Stimulated activated effector memory CD8-positive, alpha-beta T cell treated with anti-CD3 and anti-CD28 coated beads, Interleukin-12 subunit alpha, Interleukin-12 subunit beta, amount 100 ng/mL, for 72 hours (primary cell): ENCODE results near the gene SMIM21.
A peak's percentile ranks its signal among the peaks of the same experiment; 100 is the strongest.

ENCODE experiments used
- ATAC-seq: fragments of 150-1000 bp; cut with Tn5 transposase; 2 replicates; pipeline ENCODE4 v1.10.0; 2021
- DNase-seq, 2 donors: peaks; one replicate each; pipeline ENCODE4 v3.0.0; 2021 to 2022; ENCODE audit warnings: low spot score in 2 of 2
- H3K27ac Mint-ChIP-seq: one replicate; pipeline ENCODE4 v1.8.0; 2022; ENCODE audit warnings: mild to moderate bottlenecking, mixed read lengths
- H3K36me3 Mint-ChIP-seq: one replicate; pipeline ENCODE4 v1.8.0; 2022; ENCODE audit warnings: mild to moderate bottlenecking, mixed read lengths
- H3K4me1 Mint-ChIP-seq: one replicate; pipeline ENCODE4 v1.8.0; 2022; ENCODE audit warnings: mixed read lengths
- H3K4me3 Mint-ChIP-seq: one replicate; pipeline ENCODE4 v1.8.0; 2022; ENCODE audit warnings: mild to moderate bottlenecking, mixed read lengths
- H3K9me3 Mint-ChIP-seq: one replicate; pipeline ENCODE4 v1.8.0; 2022; ENCODE audit warnings: mixed read lengths

SMIM21 gene

GRCh38 chr18:75406491-75407445 lies 20.7 kb downstream of the SMIM21 start:
- ATAC-seq: no peak
- no peaks in the 10 kb centered on the region for H3K36me3 Mint-ChIP-seq
- no peak for DNase-seq
- peaks cover 12% of the 10 kb centered on the region for H3K4me1 Mint-ChIP-seq
- H3K9me3 Mint-ChIP-seq: no peaks in the 10 kb centered on the region
- H3K4me3 Mint-ChIP-seq: no peak overlapping the region
- H3K27ac Mint-ChIP-seq: no peak overlapping the region

GRCh38 chr18:75405351-75405750 lies 22.2 kb downstream of the SMIM21 start:
- Mint-ChIP-seq H3K27ac (no peak overlapping the region), H3K36me3 (no peaks in the 10 kb centered on the region), H3K9me3 (no peaks in the 10 kb centered on the region), H3K4me3 (no peak overlapping the region), H3K4me1 (peaks cover 12% of the 10 kb centered on the region)
- ATAC-seq (no peak), DNase-seq (no peak)

- Mint-ChIP-seq H3K4me1 (no peaks in the 10 kb centered on the region), H3K36me3 (no peaks in the 10 kb centered on the region), H3K27ac (no peak overlapping the region), H3K9me3 (no peaks in the 10 kb centered on the region), H3K4me3 (no peak overlapping the region)
- DNase-seq: no peak
- ATAC-seq: peak; percentile 24
These were observed 27.1 kb downstream of the SMIM21 start for GRCh38 chr18:75400366-75400765.

GRCh38 chr18:75395137-75395536 lies 32.4 kb downstream of the SMIM21 start:
- ATAC-seq (no peak), DNase-seq (no peak)
- H3K4me1 Mint-ChIP-seq: no peaks in the 10 kb centered on the region
- H3K4me3 Mint-ChIP-seq: no peak overlapping the region
- no peaks in the 10 kb centered on the region for H3K9me3 Mint-ChIP-seq
- no peaks in the 10 kb centered on the region for H3K36me3 Mint-ChIP-seq
- H3K27ac Mint-ChIP-seq: no peak overlapping the region

- Mint-ChIP-seq H3K4me3 (no peak overlapping the region), H3K4me1 (no peaks in the 10 kb centered on the region), H3K27ac (no peak overlapping the region), H3K36me3 (no peaks in the 10 kb centered on the region), H3K9me3 (no peaks in the 10 kb centered on the region)
- ATAC-seq (no peak), DNase-seq (no peak)
These were observed 33.8 kb downstream of the SMIM21 start for GRCh38 chr18:75393721-75394120.

- no peak overlapping the region for H3K4me3 Mint-ChIP-seq
These were observed 35.3 kb downstream of the SMIM21 start for GRCh38 chr18:75392226-75392578.

GRCh38 chr18:75391279-75392225 lies 36.0 kb downstream of the SMIM21 start:
- H3K9me3 Mint-ChIP-seq: no peaks in the 10 kb centered on the region
- DNase-seq: no peak
- no peak overlapping the region for H3K27ac Mint-ChIP-seq
- no peak overlapping the region for H3K4me3 Mint-ChIP-seq
- ATAC-seq: no peak
- H3K4me1 Mint-ChIP-seq: no peaks in the 10 kb centered on the region
- no peaks in the 10 kb centered on the region for H3K36me3 Mint-ChIP-seq

More at GRCh38 chr18:75392226-75392578, 35.3 kb downstream of the SMIM21 start:
- ATAC-seq (no peak), DNase-seq (no peak)
- Mint-ChIP-seq H3K36me3 (no peaks in the 10 kb centered on the region), H3K27ac (no peak overlapping the region), H3K4me1 (no peaks in the 10 kb centered on the region), H3K9me3 (no peaks in the 10 kb centered on the region)

GRCh38 chr18:75390854-75391253 lies 36.6 kb downstream of the SMIM21 start:
- H3K27ac Mint-ChIP-seq: no peak overlapping the region
- no peak overlapping the region for H3K4me3 Mint-ChIP-seq
- H3K4me1 Mint-ChIP-seq: no peaks in the 10 kb centered on the region
- no peaks in the 10 kb centered on the region for H3K36me3 Mint-ChIP-seq
- ATAC-seq: no peak
- DNase-seq: no peak
- H3K9me3 Mint-ChIP-seq: no peaks in the 10 kb centered on the region

- DNase-seq (no peak), ATAC-seq (no peak)
- no peak overlapping the region for H3K27ac Mint-ChIP-seq
- H3K36me3 Mint-ChIP-seq: no peaks in the 10 kb centered on the region
- no peaks in the 10 kb centered on the region for H3K4me1 Mint-ChIP-seq
- no peak overlapping the region for H3K4me3 Mint-ChIP-seq
- no peaks in the 10 kb centered on the region for H3K9me3 Mint-ChIP-seq
These were observed 43.4 kb downstream of the SMIM21 start for GRCh38 chr18:75384144-75384543.

- no peak for DNase-seq
- H3K36me3 Mint-ChIP-seq: no peaks in the 10 kb centered on the region
- H3K4me3 Mint-ChIP-seq: no peak overlapping the region
- no peak for ATAC-seq
- H3K27ac Mint-ChIP-seq: no peak overlapping the region
- H3K9me3 Mint-ChIP-seq: no peaks in the 10 kb centered on the region
- peaks cover 4% of the 10 kb centered on the region for H3K4me1 Mint-ChIP-seq
These were observed 48.9 kb downstream of the SMIM21 start for GRCh38 chr18:75378376-75379315.

- no peak overlapping the region for H3K27ac Mint-ChIP-seq
- no peak for ATAC-seq
- H3K9me3 Mint-ChIP-seq: no peaks in the 10 kb centered on the region
- no peaks in the 10 kb centered on the region for H3K36me3 Mint-ChIP-seq
- H3K4me1 Mint-ChIP-seq: peaks cover 4% of the 10 kb centered on the region
- H3K4me3 Mint-ChIP-seq: no peak overlapping the region
- DNase-seq: no peak
These were observed 49.6 kb downstream of the SMIM21 start for GRCh38 chr18:75377926-75378325.

- Mint-ChIP-seq H3K36me3 (no peaks in the 10 kb centered on the region), H3K4me1 (peaks cover 4% of the 10 kb centered on the region), H3K4me3 (no peak overlapping the region), H3K9me3 (no peaks in the 10 kb centered on the region), H3K27ac (no peak overlapping the region)
- DNase-seq (no peak), ATAC-seq (no peak)
These were observed 50.2 kb downstream of the SMIM21 start for GRCh38 chr18:75377258-75377657.

GRCh38 chr18:75376004-75376403 lies 51.5 kb downstream of the SMIM21 start:
- no peaks in the 10 kb centered on the region for H3K9me3 Mint-ChIP-seq
- H3K4me1 Mint-ChIP-seq: peaks cover 4% of the 10 kb centered on the region
- no peak overlapping the region for H3K27ac Mint-ChIP-seq
- no peak for DNase-seq
- no peak overlapping the region for H3K4me3 Mint-ChIP-seq
- no peaks in the 10 kb centered on the region for H3K36me3 Mint-ChIP-seq
- ATAC-seq: peak; percentile 57

GRCh38 chr18:75375341-75375740 lies 52.2 kb downstream of the SMIM21 start:
- no peak overlapping the region for H3K27ac Mint-ChIP-seq
- ATAC-seq: no peak
- no peak overlapping the region for H3K4me3 Mint-ChIP-seq
- DNase-seq: no peak
- peaks cover 10% of the 10 kb centered on the region for H3K4me1 Mint-ChIP-seq
- no peaks in the 10 kb centered on the region for H3K9me3 Mint-ChIP-seq
- H3K36me3 Mint-ChIP-seq: no peaks in the 10 kb centered on the region

GRCh38 chr18:75374466-75374865 lies 53.0 kb downstream of the SMIM21 start:
- no peaks in the 10 kb centered on the region for H3K36me3 Mint-ChIP-seq
- no peak for ATAC-seq
- no peaks in the 10 kb centered on the region for H3K9me3 Mint-ChIP-seq
- no peak overlapping the region for H3K27ac Mint-ChIP-seq
- peaks cover 10% of the 10 kb centered on the region for H3K4me1 Mint-ChIP-seq
- DNase-seq: no peak
- no peak overlapping the region for H3K4me3 Mint-ChIP-seq
